NOMO-1 (cell line): ENCODE results near the gene RIOK1.

Source experiments
- DNase-seq, 2 experiments: peaks; one replicate each; lab custom pipeline; 2025; ENCODE audit not compliant: unreplicated experiment in 2 of 2; lab: John Stamatoyannopoulos, UW

RIOK1 gene

DNA sequence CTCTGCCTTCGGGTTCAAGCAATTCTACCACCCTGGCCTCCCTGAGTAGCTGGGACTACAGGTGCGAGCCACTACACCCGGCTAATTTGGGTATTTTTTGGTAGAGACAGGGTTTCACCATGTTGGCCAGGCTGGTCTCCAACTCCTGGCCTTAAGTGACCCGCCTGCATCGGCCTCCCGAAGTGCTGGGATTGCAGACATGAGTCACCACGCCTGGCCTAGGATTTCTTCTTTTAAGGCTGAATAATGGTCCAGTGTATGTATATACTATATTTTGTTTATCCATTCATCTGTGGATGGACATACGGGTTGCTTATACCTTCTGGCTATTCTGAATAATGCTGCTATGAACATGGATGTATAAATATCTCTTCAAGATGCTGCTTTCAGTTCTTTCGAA is 17.1 kb downstream of the RIOK1 start:
- DNase-seq: no peak

DNA sequence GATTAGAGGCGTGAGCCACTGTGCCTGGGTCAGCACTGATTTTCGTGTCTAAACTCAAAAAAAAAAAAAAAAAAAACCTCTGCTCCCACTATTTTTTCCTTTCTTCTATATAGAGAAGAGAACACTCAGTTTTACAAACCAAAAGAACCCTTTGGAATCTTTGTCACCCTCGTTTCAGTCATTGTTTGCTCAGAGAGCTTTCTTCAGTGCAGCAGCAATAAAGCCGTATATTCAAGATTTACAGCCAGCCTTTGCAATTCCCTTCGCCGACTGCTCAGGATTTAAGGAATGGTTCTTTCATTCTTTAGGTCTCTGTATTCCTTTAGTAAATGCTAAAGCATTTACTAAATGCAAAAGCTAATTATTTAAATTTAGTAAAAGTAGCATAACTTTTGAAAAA is 20.1 kb downstream of the RIOK1 start:
- no peak for DNase-seq

DNA sequence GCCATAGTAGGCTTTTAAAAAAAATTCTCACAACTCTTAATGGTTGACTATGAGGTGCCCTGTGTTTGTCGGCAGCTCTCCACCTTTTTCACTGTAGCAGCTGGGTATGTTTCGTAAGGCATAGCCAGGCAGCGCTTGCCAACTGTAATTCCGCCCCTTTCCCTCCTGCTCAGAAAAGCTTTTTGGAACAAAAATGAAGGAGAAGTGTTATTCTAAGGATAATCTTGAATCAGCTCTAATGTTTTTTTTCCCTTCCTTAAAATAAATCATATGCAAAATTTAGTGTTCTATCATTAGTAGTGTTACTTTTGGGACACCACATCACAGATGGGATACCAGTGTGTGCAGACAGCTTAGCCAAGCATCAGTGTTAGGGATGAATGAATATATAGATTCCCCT is 21.2 kb downstream of the RIOK1 start:
- no peak for DNase-seq

DNA sequence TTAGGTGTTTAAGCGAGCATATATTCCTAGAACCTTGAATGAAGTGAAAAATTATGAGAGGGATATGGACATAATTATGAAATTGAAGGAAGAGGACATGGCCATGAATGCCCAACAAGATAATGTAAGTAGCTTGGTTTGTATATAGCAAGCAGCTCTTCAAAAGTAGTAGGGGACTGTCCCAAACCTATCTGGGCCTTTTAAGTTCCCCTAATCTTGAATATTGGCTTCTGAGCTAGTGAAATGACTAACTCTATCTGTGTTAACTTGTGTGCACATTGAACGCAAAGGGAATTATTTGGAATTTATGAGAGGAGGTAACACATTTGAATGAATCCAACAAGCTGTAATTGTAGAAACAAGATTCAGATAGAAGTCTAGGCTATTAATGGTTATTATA is 21.7 kb downstream of the RIOK1 start:
- no peak for DNase-seq

DNA sequence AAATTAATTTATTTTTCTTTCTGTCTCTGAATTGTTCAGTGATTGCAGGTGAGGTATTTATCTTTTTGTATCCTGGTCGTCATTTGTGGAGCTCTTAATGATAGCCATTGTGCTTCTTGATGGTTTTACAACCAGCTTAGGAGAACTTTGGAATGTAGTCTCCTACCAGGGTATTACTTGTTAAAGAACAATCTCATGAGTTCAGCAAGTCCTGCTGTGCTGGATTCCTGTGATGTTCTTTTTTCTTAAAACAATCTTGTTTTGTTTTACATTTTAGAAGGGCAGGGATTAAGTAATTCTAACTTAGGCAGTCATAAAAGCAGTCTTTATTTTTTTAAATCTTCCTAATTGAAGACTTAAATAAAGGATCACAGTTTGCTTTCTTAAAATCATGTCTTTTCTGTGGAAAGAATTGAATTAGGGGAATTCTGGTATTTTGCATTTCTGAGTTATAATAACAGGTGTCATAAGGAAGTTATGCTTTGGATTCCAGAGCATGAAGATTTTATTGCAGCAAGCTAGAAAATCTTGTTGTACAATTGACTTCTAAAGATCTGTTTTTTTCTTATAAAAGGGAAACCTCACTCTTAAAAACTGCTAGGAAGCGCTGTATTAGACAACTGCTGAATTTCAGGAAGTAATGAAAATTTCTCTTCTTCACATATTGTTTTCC is 23.7 kb downstream of the RIOK1 start:
- DNase-seq: no peak

GRCh38 chr6:7414811-7415210 is 25.2 kb downstream of the RIOK1 start:
- DNase-seq: no peak

GRCh38 chr6:7417684-7418083 is 28.1 kb downstream of the RIOK1 start:
- no peak for DNase-seq

DNA sequence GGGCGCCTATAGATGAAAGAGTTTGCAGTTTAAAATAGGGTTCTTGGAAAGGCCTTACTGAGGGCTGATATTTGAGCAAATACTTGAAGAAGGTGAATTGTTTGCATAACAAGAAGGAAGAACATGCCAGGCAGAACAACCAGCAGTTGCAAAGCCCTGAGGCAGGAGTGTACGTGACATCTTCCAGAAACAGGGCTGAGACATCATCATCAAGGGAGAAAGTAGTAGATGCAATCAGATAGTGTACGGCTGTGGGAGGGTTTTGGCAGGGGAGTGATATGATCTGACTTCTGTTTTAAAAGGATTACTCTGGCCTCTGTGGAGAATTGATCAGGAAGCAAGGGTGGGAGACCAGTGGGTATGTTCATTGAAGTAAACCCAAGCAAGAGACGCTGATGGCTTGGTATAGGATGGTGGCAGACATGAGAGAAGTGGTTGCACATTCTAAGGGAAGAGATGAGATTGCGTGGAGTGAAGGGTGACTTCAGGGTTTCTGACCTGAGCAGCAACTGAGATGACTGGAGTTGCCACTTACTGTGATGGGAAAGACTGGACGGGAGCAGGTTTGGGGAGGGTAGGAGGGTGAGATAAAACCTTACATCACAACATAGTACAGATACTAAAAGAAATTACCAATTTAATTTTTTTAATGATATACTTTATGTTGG is 28.8 kb downstream of the RIOK1 start:
- DNase-seq: no peak

- no peak for DNase-seq
Observed at GRCh38 chr6:7419065-7419464, 29.5 kb downstream of the RIOK1 start.

DNA sequence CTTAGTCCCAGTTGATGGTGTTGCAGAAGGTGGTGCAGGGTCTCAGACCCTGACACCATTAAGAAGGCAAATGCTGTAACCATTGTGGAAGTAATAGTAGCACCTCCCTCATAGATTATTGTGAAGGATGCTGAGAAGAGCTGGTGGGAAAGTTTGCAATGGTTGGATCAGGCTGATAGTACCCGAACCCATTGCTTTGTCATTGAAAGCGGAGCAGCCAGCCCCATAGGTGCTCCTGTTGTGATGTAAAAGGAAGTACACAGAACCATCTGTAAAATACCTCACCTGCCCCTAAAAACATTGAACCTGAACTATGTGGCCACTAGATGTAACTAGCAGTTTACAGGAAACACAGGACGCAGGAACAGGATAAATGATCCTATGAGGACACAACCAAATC is 31.5 kb downstream of the RIOK1 start:
- DNase-seq: no peak

GRCh38 chr6:7424058-7424457 is 34.5 kb downstream of the RIOK1 start:
- DNase-seq: no peak

GRCh38 chr6:7424967-7425807 is 35.6 kb downstream of the RIOK1 start:
- DNase-seq: peak; percentile 15 to 42

- no peak for DNase-seq
Observed at GRCh38 chr6:7425808-7426190, 36.2 kb downstream of the RIOK1 start.

- DNase-seq: no peak
Observed at GRCh38 chr6:7426447-7427169, 37.0 kb downstream of the RIOK1 start.

DNA sequence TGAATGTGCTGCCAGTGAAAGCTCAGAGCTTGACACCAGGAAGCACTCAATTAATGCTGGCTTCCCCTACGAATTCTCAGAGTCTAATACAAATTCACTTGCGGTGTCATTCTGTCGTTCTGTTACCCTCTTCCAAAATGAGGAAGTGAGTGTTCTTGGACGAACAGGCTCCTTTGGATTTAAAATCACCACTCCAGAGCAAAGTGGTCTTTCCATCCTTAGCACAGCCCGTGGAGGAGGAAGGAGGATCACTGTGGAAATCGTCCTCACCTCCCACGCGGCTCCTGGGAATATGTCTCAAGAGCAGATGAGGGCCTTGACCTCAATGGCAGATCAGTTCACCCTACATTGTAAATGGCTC is 41.7 kb downstream of the RIOK1 start:
- peak; percentile 38 to 84 for DNase-seq

GRCh38 chr6:7431674-7432390 is 42.2 kb downstream of the RIOK1 start:
- no peak for DNase-seq

GRCh38 chr6:7432391-7433120 is 42.9 kb downstream of the RIOK1 start:
- DNase-seq: no peak

GRCh38 chr6:7433121-7433617 is 43.6 kb downstream of the RIOK1 start:
- no peak for DNase-seq

DNA sequence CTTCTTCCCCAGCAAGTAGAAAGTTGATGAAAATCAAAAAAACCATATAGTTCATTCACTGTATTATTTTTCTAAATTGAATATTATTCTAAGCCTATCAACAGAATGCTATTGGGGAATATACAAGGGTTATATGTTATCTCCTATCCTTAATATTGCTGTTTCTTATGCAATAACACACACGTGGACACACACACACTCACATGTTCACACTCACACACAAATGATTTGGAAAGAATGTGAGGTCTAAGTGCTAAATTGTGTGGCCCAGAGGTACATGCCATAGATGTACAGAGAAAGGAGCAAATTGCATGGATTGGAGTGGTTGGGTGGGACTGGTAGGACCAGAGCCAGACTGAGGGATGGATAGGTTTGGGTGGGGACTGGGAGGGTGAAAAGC is 45.1 kb downstream of the RIOK1 start:
- DNase-seq: no peak

GRCh38 chr6:7438011-7438410 is 48.4 kb downstream of the RIOK1 start:
- DNase-seq: no peak
